NCI-H2196 treated with DMSO at 0.1 percent for 48 hours (cell line): Measurements from ENCODE around the gene RBBP8NL.

Source experiments
- DNase-seq: peaks from one replicate; lab custom pipeline; 2025; ENCODE audit not compliant: unreplicated experiment; lab: John Stamatoyannopoulos, UW

Gene RBBP8NL

GRCh38 chr20:62363920-62364851 is 63.2 kb downstream of the RBBP8NL start:
- DNase-seq, result no peak

DNA sequence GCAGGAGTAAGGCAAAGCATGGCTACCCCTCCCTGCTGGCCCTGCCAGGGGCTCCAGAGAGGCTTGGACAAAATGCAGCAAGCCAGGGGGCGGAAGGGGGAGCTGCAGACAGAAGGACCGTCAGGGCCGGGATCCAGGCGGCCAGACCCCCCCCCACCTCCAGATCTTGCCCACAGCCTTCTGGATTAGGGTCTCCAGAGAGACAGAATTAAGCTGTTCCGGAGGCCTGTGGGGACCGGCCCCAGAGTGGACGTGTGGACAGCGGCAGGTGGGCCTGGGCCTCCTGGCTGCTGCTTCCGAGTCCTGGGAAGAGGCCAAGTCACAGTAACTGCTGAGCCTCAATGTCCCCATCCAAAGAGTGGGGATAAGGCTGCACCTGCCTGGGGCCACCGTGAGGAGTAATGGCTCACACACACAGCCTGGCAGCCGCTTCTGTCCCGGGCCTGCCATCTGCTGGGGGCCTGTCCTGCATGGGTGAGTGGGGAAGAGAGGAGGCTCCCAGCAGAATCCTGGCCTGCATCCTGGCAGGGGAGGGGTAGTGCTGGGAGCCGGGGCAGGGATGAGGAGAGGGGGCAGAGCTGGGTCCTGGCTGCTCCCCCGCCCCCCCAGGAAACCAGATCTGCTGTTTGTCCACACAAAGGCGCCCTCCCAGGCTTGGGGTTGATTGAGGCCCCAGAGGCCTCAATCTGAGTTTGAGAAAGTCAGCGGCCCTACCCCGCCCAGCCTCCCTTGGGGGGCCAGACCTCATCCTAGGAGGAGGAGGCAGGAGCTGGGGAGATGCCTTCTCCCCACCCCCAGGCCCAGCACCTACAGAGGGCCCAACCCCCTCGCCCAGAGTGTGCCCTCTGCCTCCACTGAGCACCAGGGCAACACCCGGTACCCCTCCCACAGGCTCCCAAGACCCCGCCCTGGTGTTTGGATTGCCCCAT is 64.1 kb downstream of the RBBP8NL start:
- no peak for DNase-seq

- DNase-seq, result no peak
Observed at GRCh38 chr20:62362590-62362940, 64.8 kb downstream of the RBBP8NL start.

- DNase-seq, result no peak
Observed at GRCh38 chr20:62361799-62362589, 65.3 kb downstream of the RBBP8NL start.

- DNase-seq, result no peak
Observed at GRCh38 chr20:62360854-62361798, 66.2 kb downstream of the RBBP8NL start.
